ENCODE data around the gene TRIO. TPM values are rescaled to one million over a fixed set of nuclear protein-coding genes. Genes with fewer than 3 reads are reported as not detected.
"Not testable (repeated sequence)": the region's sequence is repeated elsewhere in the genome, so short reads cannot be mapped to it uniquely, and the experiment has no call there.

The TRIO gene
- total RNA-seq, 1 donor from 2014 or later, result 76.8 TPM

DNA sequence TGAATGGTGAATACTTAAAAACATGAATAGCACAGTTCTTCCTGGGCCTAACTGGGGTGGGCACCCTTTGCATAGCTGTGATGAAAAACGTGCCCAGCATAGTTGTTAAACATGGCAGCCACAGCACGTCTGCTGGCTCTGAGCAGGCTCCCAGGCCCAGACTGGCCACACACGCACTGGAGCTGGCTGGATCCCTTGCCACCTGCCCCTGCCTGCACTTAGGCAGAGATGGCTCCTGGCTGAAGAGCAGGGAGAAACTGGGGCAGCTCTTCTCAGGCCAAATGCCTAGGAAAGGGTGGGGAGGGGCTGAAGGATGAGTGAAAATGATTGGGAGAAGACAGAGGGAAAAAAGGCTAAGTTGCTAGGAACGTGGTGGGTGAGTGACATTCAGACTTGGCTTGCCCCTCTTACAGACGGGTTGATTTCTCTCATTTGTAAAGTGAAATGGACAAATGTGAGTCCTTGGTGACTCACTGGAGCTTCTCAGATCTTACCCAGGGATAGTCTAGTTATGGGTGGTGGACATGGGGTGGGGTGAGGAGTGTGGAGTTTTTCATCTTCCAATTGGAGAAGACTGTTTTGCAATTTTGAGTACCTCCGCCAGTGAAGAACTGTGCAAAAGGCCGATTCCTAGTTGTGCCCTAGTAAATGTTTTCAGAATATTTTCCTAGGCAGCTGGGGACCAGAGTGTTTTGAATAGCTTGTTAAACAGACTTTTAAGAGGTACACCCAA is 42.4 kb downstream of the TRIO start:
- DNase-seq (ENCODE audit: low read depth in 2 of 2), result peak in 1 of 2 donors; percentile 52

GRCh38 chr5:14186059-14186830 is 43.1 kb downstream of the TRIO start:
- peak in 1 of 2 donors; percentile 77 for DNase-seq (ENCODE audit: low read depth in 2 of 2)

DNA sequence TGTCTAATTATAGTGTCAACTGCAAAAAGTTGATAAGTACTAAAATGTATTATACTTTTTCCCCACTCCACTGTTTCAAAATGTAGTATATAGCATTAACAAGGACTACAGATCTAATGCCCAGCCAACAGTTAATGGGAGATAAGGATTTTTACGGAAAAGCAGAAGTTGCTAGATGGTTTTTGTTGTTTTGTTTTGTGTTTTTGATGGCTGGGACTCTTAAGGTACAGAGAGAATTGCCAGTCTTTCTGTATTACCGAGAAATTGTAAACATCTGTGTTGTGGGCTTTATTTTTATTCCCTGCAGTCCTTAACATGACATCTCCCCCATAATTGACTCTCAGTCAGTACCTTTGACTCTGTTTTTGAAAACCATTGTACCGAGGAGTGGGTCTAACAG is 44.0 kb downstream of the TRIO start:
- no peak for DNase-seq (ENCODE audit: low read depth in 2 of 2)

DNA sequence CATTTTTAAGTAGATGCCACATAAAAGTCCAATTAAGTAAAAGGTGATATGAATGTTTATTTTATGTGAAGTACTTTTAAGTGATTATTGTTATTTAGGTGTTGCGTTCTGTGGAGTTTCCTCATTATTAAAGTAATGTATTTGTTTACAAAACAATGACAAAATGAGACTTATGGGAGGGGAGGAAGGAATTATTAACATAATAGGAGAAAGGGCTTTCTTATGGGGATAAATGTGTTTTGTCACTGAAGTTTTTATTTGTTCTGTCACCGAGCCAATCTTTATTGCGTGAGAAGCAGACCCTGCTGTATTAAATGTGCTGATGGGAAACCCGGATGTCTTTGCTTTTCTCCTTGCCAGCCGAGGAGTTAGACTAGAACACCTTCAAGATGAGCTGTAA is 44.5 kb downstream of the TRIO start:
- peak in 1 of 2 donors; percentile 91 for DNase-seq (ENCODE audit: low read depth in 2 of 2)

DNA sequence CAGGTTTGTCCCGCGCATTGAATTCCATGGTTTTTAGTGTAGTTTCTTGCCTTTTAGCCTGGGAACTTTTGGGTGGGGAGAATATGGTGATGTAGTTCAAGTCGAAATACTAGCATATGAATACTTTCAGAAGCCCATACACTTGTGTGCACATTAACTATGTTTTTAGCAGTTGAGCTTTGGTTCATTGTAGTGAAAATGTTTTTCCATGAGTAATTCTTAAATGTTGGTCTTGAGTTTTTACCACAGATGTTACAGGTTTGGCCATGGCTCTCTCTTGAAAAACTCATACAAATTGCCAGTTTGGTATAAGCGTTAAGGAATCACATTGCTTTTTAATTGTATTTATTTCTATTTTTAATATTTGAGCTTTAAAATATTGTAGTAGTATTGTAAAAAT is 45.6 kb downstream of the TRIO start:
- DNase-seq (ENCODE audit: low read depth in 2 of 2), result no peak

GRCh38 chr5:14189680-14190079 is 46.5 kb downstream of the TRIO start:
- DNase-seq (ENCODE audit: low read depth in 2 of 2), result no peak

GRCh38 chr5:14190194-14191164 is 47.3 kb downstream of the TRIO start:
- peak in 1 of 2 donors; percentile 89 for DNase-seq (ENCODE audit: low read depth in 2 of 2)

GRCh38 chr5:14191325-14191724 is 48.2 kb downstream of the TRIO start:
- no peak for DNase-seq (ENCODE audit: low read depth in 2 of 2)

- DNase-seq (ENCODE audit: low read depth in 2 of 2), result peak in 1 of 2 donors; percentile 90
Observed at GRCh38 chr5:14193496-14193895, 50.4 kb downstream of the TRIO start.

- no peak for DNase-seq (ENCODE audit: low read depth in 2 of 2)
Observed at GRCh38 chr5:14195588-14195987, 52.4 kb downstream of the TRIO start.

DNA sequence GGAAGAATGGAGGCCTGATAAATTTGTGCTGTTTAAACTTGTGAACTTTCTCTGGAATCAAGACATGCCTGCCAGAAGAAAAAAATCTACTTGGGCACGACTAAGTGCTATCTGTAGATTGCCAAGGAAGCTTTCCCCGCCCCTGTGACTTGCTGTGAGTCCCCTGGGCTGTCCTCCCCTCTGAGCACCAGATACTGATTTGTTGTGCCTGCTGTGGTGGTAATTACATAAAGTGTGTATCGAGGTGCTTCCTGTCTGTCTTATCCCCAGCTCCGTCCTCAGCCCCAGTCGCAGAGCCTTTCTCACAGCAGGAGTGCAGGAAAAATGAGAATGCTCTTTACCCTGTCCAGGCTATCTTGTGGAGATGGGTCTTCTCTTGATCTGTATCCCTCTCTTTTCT is 53.9 kb downstream of the TRIO start:
- no peak for DNase-seq (ENCODE audit: low read depth in 2 of 2)

- no peak for DNase-seq (ENCODE audit: low read depth in 2 of 2)
Observed at GRCh38 chr5:14199902-14200301, 56.8 kb downstream of the TRIO start.

GRCh38 chr5:14200312-14200990 is 57.3 kb downstream of the TRIO start:
- DNase-seq (ENCODE audit: low read depth in 2 of 2), result no peak

DNA sequence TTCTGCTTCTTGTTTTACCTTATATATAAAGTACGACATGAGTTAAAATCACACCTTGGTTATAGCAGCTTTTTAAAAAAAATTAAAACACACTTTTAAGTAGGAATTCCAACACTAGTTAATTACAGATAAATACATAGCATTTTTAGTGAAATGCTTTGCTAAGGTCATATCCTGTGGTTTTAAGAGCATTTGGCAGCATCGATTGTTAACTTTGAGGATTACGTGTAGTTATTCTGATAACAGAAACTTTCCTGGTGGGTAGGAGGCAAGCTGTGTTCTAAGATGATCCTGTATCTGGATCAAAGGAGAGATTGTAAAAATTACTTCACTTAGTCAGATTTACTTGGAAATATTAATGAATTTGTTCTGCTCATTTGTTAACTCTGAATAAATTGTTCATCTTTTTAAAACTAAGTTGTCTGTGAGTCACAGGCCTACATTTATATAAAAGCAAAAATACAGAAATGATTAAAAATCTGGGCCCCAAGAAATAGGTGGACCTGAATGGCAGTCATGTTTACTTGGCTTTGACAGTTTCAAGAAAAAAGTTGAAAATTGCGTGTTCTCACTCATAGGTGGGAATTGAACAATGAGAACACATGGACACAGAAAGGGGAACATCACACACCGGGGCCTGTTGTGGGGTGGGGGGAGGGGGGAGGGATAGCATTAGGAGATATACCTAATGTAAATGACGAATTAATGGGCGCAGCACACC is 58.3 kb downstream of the TRIO start:
- peak in 1 of 2 donors; percentile 76 for DNase-seq (ENCODE audit: low read depth in 2 of 2)

DNA sequence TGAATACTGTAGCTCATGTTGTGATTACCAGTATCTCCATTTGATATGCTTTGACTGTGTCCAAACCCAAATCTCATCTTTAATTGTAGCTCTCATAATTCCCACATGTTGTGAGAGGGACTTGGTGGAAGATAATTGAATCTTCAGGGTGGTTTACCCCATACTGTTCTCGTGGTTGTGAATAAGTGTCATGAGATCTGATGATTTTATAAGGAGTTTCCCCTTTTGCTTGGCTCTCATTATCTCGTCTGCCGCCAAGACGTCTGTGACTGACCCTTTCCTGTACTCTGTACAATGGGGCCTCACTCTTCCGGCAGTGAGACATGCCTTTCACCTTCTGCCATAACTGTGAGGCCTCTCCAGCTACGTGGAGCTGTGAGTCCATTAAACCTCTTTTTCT is 59.3 kb downstream of the TRIO start:
- DNase-seq (ENCODE audit: low read depth in 2 of 2), result peak in 1 of 2 donors; percentile 90

GRCh38 chr5:14204011-14204670 is 61.0 kb downstream of the TRIO start:
- no peak for DNase-seq (ENCODE audit: low read depth in 2 of 2)

GRCh38 chr5:14204785-14205321 is 61.7 kb downstream of the TRIO start:
- DNase-seq (ENCODE audit: low read depth in 2 of 2), result peak; percentile 84 to 95

GRCh38 chr5:14206028-14206725 is 63.0 kb downstream of the TRIO start:
- no peak for DNase-seq (ENCODE audit: low read depth in 2 of 2)

GRCh38 chr5:14207428-14207827 is 64.3 kb downstream of the TRIO start:
- not testable (repeated sequence) for DNase-seq (ENCODE audit: low read depth in 2 of 2)
